Adipocyte (in vitro differentiated cells): ENCODE data around the gene EFNA3.

Experiments
- DNase-seq: peaks from one replicate; pipeline ENCODE4 v3.0.0-alpha.2; 2015; ENCODE audit warnings: low read depth
- H3K27me3 ChIP-seq: replicated peaks from 2 replicates; pipeline ENCODE4 v1.7.0; 2013; ENCODE audit warnings: mild to moderate bottlenecking, low read length, moderate library complexity; ENCODE audit not compliant: control insufficient read depth, insufficient read depth
- H3K36me3 ChIP-seq: 2 replicates; pipeline ENCODE4 v1.7.0; 2013; ENCODE audit warnings: low read length, mild to moderate bottlenecking, moderate library complexity; ENCODE audit not compliant: control insufficient read depth, insufficient read depth, severe bottlenecking
- H3K4me1 ChIP-seq: 2 replicates; pipeline ENCODE4 v1.7.0; 2013; ENCODE audit warnings: mild to moderate bottlenecking, low read length, moderate library complexity; ENCODE audit not compliant: control insufficient read depth, insufficient read depth
- H3K4me3 ChIP-seq: 2 replicates; pipeline ENCODE4 v1.7.0; 2013; ENCODE audit warnings: mild to moderate bottlenecking, low read length, moderate library complexity
- H3K9ac ChIP-seq: 2 replicates; pipeline ENCODE4 v1.7.0; 2013; ENCODE audit warnings: mild to moderate bottlenecking, low read length, moderate library complexity
- H3K9me3 ChIP-seq: 2 replicates; pipeline ENCODE4 v1.7.0; 2013; ENCODE audit warnings: mild to moderate bottlenecking, low read length, moderate library complexity; ENCODE audit not compliant: control insufficient read depth

EFNA3 gene

DNA sequence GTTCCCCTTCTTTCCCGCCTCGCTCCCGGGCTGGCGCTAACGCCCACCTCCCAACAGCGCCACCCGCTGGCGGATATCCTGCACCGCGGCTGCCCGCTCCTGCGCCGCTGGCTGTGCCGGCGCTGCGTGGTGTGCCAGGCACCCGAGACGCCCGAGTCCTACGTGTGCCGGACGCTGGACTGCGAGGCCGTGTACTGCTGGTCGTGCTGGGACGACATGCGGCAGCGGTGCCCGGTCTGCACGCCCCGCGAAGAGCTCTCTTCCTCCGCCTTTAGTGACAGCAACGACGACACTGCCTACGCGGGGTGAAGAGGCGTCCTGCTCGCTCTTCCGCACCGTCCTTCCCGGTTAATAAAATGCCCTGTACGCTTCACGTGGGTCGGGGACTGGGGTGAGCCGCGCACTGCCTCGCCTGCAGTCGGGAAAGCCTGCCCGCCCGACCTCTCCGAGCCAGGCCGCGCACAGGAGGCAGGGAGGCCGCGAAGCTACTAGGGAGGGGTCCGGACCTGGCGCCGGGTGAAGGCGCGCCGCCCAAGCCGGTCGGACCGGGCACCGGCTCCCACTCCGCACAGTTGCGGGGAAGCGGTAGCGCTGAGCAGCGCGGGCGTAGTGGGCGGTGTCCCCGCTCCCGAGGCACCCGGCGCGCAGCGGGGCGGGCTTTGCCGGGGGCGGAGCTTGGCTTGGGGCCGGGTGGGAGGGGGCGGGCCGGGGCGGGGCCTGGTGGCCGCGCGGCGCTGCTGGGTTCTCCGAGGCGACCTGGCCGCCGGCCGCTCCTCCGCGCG lies 27.9 kb upstream of the EFNA3 start, which contains the start of gene ADAM15:
Gene ADAM15, plus strand, starts transcription at position 757 of the 782 bp plus-strand sequence. CDS start 71 bp downstream, outside the sequence.
- H3K36me3 ChIP-seq: peaks cover 11% of the 10 kb centered on the region
- DNase-seq: peak; percentile 95
- H3K9me3 ChIP-seq: no peaks in the 10 kb centered on the region
- H3K4me3 ChIP-seq: peak within 1 kb of the TSS; percentile 89
- peaks cover 25% of the 10 kb centered on the region for H3K4me1 ChIP-seq
- H3K9ac ChIP-seq: peak within 1 kb of the TSS; percentile 87
- no peaks in the 10 kb centered on the region for H3K27me3 ChIP-seq

DNA sequence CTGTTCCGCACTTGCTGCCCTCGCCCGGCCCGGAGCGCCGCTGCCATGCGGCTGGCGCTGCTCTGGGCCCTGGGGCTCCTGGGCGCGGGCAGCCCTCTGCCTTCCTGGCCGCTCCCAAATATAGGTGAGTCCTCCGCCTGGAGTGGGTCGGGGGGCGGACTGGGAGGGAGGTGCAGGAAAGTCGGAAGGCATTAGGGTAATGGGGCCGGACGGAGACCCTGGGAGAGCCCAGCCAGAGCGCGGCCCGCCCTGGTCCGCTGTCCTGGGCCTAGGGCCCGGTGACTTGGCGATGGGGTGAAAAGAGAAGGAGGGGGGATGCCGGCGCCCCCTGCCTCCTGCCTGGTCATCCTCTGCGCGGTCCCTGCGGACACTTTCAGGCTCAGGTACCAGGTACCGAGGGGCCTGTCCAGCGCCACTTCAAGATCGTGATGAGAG lies 27.3 kb upstream of the EFNA3 start:
- no peak for DNase-seq

DNA sequence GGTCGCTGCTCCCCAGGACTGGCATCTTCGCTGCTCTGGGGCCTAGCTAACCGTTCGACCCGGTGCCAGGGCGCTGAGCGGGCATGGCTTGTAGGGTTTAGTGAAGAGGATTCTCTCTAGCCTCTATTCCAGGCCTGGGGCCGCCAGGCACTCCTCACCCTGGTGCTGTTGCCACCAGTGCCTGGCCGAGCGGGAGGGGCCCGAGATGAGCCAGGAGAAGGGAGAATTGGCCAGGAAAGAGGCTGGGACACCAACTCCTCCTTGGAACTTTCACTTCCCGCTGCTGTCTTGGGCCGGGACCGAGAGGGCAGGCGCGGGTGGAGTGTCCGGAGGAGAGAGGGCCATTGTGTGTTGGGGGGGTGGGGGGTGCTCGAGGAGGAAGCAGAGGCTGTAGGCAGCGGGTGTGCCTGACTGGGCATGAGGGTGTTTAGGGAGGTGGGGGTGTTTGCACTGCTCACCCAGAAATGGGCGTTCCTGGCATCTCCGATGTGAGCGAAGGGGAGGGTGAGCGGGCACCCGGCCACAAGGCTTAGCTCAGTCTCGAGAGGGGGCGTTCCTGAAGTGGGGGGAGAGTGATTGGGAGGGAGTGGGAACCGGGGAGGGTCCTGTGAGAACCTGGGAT lies 26.7 kb upstream of the EFNA3 start:
- peak; percentile 62 for DNase-seq
- Histone ChIP-seq H3K36me3 (peaks cover 20% of the 10 kb centered on the region), H3K27me3 (no peaks in the 10 kb centered on the region), H3K9me3 (no peaks in the 10 kb centered on the region), H3K4me3 (peak overlapping the region; percentile 89), H3K9ac (peak overlapping the region; percentile 87), H3K4me1 (peaks cover 25% of the 10 kb centered on the region)

More for the DNA sequence above, 27.3 kb upstream of the EFNA3 start:
- no peaks in the 10 kb centered on the region for H3K9me3 ChIP-seq
- H3K9ac ChIP-seq: peak overlapping the region; percentile 87
- peaks cover 25% of the 10 kb centered on the region for H3K4me1 ChIP-seq
- peaks cover 16% of the 10 kb centered on the region for H3K36me3 ChIP-seq
- H3K4me3 ChIP-seq: peak overlapping the region; percentile 89
- H3K27me3 ChIP-seq: no peaks in the 10 kb centered on the region

DNA sequence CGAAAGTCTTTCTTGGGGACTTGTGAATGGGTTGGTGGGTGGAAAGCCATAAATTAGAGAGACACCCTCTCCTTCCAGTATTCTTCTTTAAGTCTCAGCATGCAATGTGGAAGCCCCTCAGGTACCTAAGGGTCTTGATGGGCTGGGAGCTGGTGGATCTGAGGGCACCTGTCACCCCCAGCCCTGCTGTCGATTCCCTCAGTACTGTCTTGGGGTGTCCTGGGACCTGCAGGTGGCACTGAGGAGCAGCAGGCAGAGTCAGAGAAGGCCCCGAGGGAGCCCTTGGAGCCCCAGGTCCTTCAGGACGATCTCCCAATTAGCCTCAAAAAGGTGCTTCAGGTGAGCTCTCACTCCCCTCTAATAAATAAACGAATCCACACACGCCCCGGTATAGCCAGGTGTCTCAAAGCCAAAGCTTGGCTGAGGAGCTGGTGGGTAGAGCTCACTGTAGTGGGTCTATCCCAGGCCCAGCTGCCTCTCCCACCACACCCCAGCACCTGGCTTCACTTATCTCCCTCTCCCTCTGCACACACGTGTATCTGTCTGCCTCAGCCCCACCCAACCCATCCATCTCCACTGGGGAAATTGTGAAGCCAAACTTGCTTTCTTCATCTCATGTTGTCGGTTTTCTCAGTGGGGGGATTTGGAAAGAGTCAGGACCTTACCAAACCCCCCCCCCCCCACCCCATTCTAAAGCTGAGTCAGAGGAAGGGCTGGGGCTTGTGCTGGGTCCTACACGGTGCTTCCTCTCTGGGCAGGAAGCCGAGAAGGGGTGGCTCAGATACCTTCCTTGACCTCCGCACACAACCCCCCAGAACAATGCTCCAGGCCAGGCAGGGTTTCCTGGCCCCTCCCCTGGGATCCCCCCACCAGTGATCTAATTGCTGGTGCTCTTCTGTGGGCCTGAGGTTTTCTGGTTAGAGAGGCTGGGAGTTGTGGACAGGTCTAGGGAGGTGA lies 25.9 kb upstream of the EFNA3 start:
- H3K36me3 ChIP-seq: peaks cover 27% of the 10 kb centered on the region
- H3K9ac ChIP-seq: peak overlapping the region; percentile 87
- peaks cover 25% of the 10 kb centered on the region for H3K4me1 ChIP-seq
- no peaks in the 10 kb centered on the region for H3K9me3 ChIP-seq
- H3K4me3 ChIP-seq: peak overlapping the region; percentile 89
- no peak for DNase-seq
- no peaks in the 10 kb centered on the region for H3K27me3 ChIP-seq

DNA sequence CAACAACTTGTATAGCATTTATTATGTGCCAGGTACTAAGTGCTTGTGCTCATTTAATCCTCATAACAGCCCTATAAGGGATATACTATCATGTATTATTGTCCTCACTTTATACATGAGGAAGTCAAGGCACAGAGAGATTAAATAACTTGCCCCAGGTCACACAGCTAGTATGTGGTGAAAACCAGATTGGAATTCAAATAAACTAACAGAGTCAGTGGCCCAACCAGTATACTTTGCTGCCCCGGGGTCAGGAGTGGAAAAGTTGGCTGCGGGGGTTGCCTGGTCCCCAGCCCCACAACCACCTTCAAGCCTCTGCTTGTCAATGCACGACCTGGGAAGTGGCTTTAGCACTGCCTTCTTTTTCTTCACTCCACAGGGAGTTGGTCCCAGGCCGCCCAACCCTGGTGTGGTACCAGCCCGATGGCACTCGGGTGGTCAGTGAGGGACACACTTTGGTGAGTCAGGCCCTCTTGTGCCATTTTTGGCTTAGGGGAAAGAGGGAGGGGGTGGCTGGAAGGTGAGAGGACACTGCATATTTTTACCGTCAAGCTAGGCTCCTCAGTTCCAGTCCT lies 25.0 kb upstream of the EFNA3 start:
- H3K9ac ChIP-seq: no peak overlapping the region
- H3K36me3 ChIP-seq: peaks cover 35% of the 10 kb centered on the region
- H3K27me3 ChIP-seq: no peaks in the 10 kb centered on the region
- H3K4me3 ChIP-seq: no peak overlapping the region
- DNase-seq: no peak
- peaks cover 24% of the 10 kb centered on the region for H3K4me1 ChIP-seq
- no peaks in the 10 kb centered on the region for H3K9me3 ChIP-seq

DNA sequence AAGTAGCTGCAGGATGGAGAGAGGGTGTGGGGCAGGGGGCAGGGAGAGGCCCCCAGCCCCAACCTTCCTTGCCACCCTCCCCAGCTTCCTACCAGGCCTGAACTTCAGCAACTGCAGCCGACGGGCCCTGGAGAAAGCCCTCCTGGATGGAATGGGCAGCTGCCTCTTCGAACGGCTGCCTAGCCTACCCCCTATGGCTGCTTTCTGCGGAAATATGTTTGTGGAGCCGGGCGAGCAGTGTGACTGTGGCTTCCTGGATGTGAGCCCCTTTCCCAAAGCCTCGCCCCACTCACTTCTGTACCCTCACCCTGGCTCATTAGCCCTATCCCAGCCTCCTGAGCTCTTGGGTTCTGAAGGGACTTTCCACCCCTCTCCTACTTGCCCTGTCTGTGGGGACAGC lies 21.5 kb upstream of the EFNA3 start:
- DNase-seq: no peak
- Histone ChIP-seq H3K9me3 (no peaks in the 10 kb centered on the region), H3K4me3 (no peak overlapping the region), H3K36me3 (peaks cover 49% of the 10 kb centered on the region), H3K27me3 (no peaks in the 10 kb centered on the region), H3K4me1 (peaks cover 13% of the 10 kb centered on the region), H3K9ac (no peak overlapping the region)

DNA sequence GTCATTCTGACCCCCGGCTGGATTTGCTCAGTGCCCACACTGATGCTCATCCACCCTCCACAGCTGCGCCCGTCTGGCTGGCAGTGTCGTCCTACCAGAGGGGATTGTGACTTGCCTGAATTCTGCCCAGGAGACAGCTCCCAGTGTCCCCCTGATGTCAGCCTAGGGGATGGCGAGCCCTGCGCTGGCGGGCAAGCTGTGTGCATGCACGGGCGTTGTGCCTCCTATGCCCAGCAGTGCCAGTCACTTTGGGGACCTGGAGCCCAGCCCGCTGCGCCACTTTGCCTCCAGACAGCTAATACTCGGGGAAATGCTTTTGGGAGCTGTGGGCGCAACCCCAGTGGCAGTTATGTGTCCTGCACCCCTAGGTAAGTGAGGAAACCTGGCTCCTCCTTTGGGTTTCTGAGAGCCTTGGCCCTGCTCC lies 20.8 kb upstream of the EFNA3 start:
- no peaks in the 10 kb centered on the region for H3K9me3 ChIP-seq
- peaks cover 9% of the 10 kb centered on the region for H3K4me1 ChIP-seq
- DNase-seq: no peak
- H3K4me3 ChIP-seq: no peak overlapping the region
- no peaks in the 10 kb centered on the region for H3K27me3 ChIP-seq
- no peak overlapping the region for H3K9ac ChIP-seq
- H3K36me3 ChIP-seq: peaks cover 49% of the 10 kb centered on the region

DNA sequence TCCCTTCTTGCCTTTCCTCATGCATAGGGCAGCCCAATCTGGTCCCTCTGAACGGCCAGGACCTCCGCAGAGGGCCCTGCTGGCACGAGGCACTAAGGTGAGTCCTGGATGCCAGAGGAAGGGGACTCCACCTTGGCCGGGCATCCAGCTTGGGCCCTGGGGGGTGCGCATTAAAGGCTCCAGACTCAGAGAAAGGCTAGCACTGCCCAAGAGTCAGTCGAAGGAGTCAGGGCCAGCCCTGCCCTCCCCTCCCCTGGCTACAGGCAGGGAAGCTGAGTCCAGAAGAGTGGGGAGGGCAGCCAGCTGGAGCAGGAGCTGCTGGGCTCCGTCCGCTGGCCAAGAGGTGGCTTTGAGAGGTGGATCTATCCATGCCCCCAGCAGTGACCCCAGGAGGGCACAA lies 17.9 kb upstream of the EFNA3 start:
- Histone ChIP-seq H3K27me3 (no peaks in the 10 kb centered on the region), H3K9me3 (no peaks in the 10 kb centered on the region), H3K36me3 (peaks cover 38% of the 10 kb centered on the region), H3K4me1 (peaks cover 22% of the 10 kb centered on the region), H3K4me3 (no peak overlapping the region), H3K9ac (no peak overlapping the region)
- no peak for DNase-seq

DNA sequence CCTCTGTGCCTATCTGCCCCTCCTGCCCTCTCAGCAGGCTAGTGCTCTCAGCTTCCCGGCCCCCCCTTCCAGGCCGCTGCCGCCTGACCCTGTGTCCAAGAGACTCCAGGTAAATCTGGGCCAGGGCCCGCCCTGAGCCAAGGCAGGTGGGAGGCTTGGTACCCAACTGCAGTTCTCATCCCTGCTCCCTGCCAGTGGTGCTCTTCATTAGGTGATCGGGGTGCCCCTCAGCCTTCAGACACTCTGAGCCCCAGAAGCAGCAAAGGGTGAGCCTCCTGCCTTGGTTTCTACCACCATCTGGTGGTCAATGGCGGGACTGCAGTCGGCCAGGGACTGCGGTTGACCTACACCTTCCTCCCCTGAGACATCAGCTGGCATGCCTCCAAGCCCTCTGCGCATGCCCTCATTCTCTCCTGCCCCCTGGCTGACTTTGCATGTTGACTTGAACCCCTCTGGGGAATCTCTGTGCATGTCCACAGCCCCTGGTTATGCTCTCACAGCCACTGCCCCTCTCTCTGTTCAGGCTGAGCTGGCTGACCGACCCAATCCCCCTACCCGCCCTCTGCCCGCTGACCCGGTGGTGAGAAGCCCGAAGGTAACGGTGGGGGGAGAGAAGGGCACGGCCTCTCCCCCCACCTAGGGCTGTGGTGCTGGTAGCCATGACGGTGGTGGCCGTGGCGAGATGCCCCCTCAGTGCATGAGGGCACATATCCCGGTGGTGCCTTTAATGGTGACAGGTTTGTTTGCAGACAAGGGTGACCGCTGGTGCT lies 17.1 kb upstream of the EFNA3 start:
- Histone ChIP-seq H3K4me3 (no peak overlapping the region), H3K36me3 (peaks cover 32% of the 10 kb centered on the region), H3K4me1 (peaks cover 22% of the 10 kb centered on the region), H3K9ac (no peak overlapping the region), H3K9me3 (no peaks in the 10 kb centered on the region), H3K27me3 (no peaks in the 10 kb centered on the region)
- peak; percentile 87 for DNase-seq

DNA sequence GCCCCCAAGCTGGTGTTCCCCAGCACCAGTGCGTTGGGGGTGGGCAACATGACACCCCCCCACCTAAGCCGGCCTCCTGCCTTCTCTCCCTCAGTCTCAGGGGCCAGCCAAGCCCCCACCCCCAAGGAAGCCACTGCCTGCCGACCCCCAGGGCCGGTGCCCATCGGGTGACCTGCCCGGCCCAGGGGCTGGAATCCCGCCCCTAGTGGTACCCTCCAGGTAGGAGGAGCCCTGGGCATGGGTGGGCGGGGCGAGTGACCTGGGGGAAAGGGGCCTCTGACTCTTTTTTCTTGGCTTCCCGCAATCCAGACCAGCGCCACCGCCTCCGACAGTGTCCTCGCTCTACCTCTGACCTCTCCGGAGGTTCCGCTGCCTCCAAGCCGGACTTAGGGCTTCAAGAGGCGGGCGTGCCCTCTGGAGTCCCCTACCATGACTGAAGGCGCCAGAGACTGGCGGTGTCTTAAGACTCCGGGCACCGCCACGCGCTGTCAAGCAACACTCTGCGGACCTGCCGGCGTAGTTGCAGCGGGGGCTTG lies 16.4 kb upstream of the EFNA3 start:
- H3K9me3 ChIP-seq: no peaks in the 10 kb centered on the region
- DNase-seq: peak; percentile 37
- no peak overlapping the region for H3K4me3 ChIP-seq
- H3K36me3 ChIP-seq: peaks cover 27% of the 10 kb centered on the region
- no peak overlapping the region for H3K9ac ChIP-seq
- H3K4me1 ChIP-seq: peaks cover 22% of the 10 kb centered on the region
- no peaks in the 10 kb centered on the region for H3K27me3 ChIP-seq
